ENCODE data around the gene GPBAR1.

DNA sequence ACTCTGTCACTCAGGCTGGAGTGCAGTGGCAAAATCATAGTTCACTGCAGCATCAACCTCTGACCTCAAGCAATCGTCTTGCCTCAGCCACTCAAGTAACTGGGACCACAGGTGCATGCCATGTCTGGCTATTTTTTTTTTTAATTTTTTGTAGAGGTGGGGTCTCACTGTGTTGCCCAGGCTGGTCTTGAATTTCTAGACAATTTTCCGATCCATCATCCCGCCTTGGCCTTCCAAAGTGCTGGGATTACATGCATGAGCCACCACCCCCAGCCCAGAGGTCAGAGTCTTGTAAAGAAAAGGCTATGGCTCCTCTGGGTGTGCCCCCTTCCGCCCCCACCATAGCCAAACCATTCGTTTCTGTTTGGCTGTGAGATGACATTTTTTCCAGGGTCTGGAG is 44.6 kb downstream of the GPBAR1 start:
- TF ChIP-seq POLR2A (IDR thresholded peaks at IDR 0.05; ENCODE audit: low read depth, low read length) (no peak), POLR2AphosphoS5 (IDR thresholded peaks at IDR 0.05; ENCODE audit: low read depth, low read length) (no peak), TAF1 (IDR thresholded peaks at IDR 0.05; ENCODE audit: borderline replicate concordance, low read depth, low read length) (no peak)

Data from GM12892 (cell line).